Stimulated activated naive CD4-positive, alpha-beta T cell treated with Interleukin-2 at 50 U/mL for 16 hours (primary cell): Measurements from ENCODE around the gene CDCP1.

Source experiments
- DNase-seq: peaks from one replicate; lab custom pipeline; 2025; lab: John Stamatoyannopoulos, UW

Gene CDCP1

GRCh38 chr3:45145681-45146614, at the start of gene CDCP1:
Gene CDCP1, minus strand, starts transcription at chr3:45146378. Its CDS starts 91 bp downstream, at chr3:45146287.
- no peak for DNase-seq

- DNase-seq, result no peak
Measured at GRCh38 chr3:45194791-45195190, 48.6 kb upstream of the CDCP1 start.

GRCh38 chr3:45191924-45192417, 45.8 kb upstream of the CDCP1 start:
- no peak for DNase-seq

- no peak for DNase-seq
Measured at GRCh38 chr3:45191424-45191823, 45.2 kb upstream of the CDCP1 start.

GRCh38 chr3:45188719-45189659, 42.8 kb upstream of the CDCP1 start:
- DNase-seq, result no peak

GRCh38 chr3:45187694-45188141, 41.5 kb upstream of the CDCP1 start:
- DNase-seq, result no peak

GRCh38 chr3:45186871-45187270, 40.7 kb upstream of the CDCP1 start:
- no peak for DNase-seq

GRCh38 chr3:45185461-45185860, 39.3 kb upstream of the CDCP1 start:
- no peak for DNase-seq

GRCh38 chr3:45185052-45185451, 38.9 kb upstream of the CDCP1 start:
- DNase-seq, result no peak

- no peak for DNase-seq
Measured at GRCh38 chr3:45183872-45184262, 37.7 kb upstream of the CDCP1 start.

GRCh38 chr3:45182915-45183871, 37.0 kb upstream of the CDCP1 start:
- no peak for DNase-seq

GRCh38 chr3:45181496-45181895, 35.3 kb upstream of the CDCP1 start:
- DNase-seq, result no peak

- DNase-seq, result no peak
Measured at GRCh38 chr3:45180899-45181298, 34.7 kb upstream of the CDCP1 start.

- DNase-seq, result no peak
Measured at GRCh38 chr3:45180051-45180450, 33.9 kb upstream of the CDCP1 start.

GRCh38 chr3:45179163-45179562, 33.0 kb upstream of the CDCP1 start:
- no peak for DNase-seq

- DNase-seq, result no peak
Measured at GRCh38 chr3:45178183-45179023, 32.2 kb upstream of the CDCP1 start.

- DNase-seq, result no peak
Measured at GRCh38 chr3:45176912-45177311, 30.7 kb upstream of the CDCP1 start.

- DNase-seq, result no peak
Measured at GRCh38 chr3:45174234-45174633, 28.1 kb upstream of the CDCP1 start.

GRCh38 chr3:45173776-45174175, 27.6 kb upstream of the CDCP1 start:
- no peak for DNase-seq

- no peak for DNase-seq
Measured at GRCh38 chr3:45171283-45171682, 25.1 kb upstream of the CDCP1 start.
